ENCODE measurements around the gene ZIC1.

ZIC1 gene

GRCh38 chr3:147390589-147391569, 18.3 kb upstream of the ZIC1 start:
- H3K4me3 ChIP-seq (ENCODE audit: control insufficient read depth, low read depth, low read length) = no peak overlapping the region
- no peak for DNase-seq (ENCODE audit: low read depth)
- no peak for TF ChIP-seq CTCF (conservative IDR thresholded peaks at IDR 0.05; ENCODE audit: control insufficient read depth, insufficient read depth, low read depth, low read length)

- peak overlapping the region; percentile 31 for H3K4me3 ChIP-seq (ENCODE audit: control insufficient read depth, low read depth, low read length)
- TF ChIP-seq CTCF (conservative IDR thresholded peaks at IDR 0.05; ENCODE audit: control insufficient read depth, insufficient read depth, low read depth, low read length) = no peak
- peak; percentile 27 for DNase-seq (ENCODE audit: low read depth)
These were observed 17.2 kb upstream of the ZIC1 start for GRCh38 chr3:147391781-147392624.

DNA sequence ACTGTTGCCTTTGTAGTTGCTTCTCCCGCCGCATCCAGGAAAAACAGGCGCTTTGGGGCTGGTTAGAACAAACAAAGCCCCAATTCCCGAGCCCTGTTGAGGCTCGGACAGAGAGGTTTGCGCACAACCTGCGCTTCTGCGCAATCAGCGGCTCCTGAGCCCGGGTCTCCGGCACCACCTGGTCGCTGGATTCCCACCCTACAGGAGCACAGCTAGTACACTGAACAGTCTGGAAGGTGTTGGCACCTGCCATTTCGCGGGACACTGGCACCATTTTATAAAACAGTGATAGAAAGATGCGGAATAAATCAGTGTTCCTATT, 16.6 kb upstream of the ZIC1 start:
- DNase-seq (ENCODE audit: low read depth) = no peak
- TF ChIP-seq CTCF (conservative IDR thresholded peaks at IDR 0.05; ENCODE audit: control insufficient read depth, insufficient read depth, low read depth, low read length) = no peak
- peak overlapping the region; percentile 31 for H3K4me3 ChIP-seq (ENCODE audit: control insufficient read depth, low read depth, low read length)

GRCh38 chr3:147393261-147393942, 15.8 kb upstream of the ZIC1 start:
- H3K4me3 ChIP-seq (ENCODE audit: control insufficient read depth, low read depth, low read length) = peak overlapping the region; percentile 13
- TF ChIP-seq CTCF (conservative IDR thresholded peaks at IDR 0.05; ENCODE audit: control insufficient read depth, insufficient read depth, low read depth, low read length) = no peak
- no peak for DNase-seq (ENCODE audit: low read depth)

- no peak for TF ChIP-seq CTCF (conservative IDR thresholded peaks at IDR 0.05; ENCODE audit: control insufficient read depth, insufficient read depth, low read depth, low read length)
- no peak overlapping the region for H3K4me3 ChIP-seq (ENCODE audit: control insufficient read depth, low read depth, low read length)
- no peak for DNase-seq (ENCODE audit: low read depth)
These were observed 15.0 kb upstream of the ZIC1 start for GRCh38 chr3:147393943-147394883.

Measured in fibroblast of mammary gland (primary cell).